Measurements from ENCODE around the gene SLC25A22. TPM values are rescaled to one million over a fixed set of nuclear protein-coding genes. Genes with fewer than 3 reads are reported as not detected.

Gene SLC25A22
- total RNA-seq, 1 experiment from 2014 or later = 31.8 TPM

- Histone ChIP-seq H3K27me3 (replicated peaks; ENCODE audit: control insufficient read depth, insufficient read depth, low read length) (no peaks in the 10 kb centered on the region), H3K4me3 (ENCODE audit: low read depth, low read length) (peak within 1 kb of the TSS; percentile 98), H3K9me3 (no peaks in the 10 kb centered on the region), H3K36me3 (ENCODE audit: control insufficient read depth, insufficient read depth, low read length) (peaks cover 14% of the 10 kb centered on the region), H3K4me1 (peaks cover 10% of the 10 kb centered on the region)
- ChIA-PET POLR2A (interaction anchor here (0.5 to 1.6 kb wide), 11 partner anchors 10 to 116 kb away, joined by 3 to 35 read pairs (median 4); partner anchors contain the start of genes DEAF1, PNPLA2 and TSPAN4), CTCF (interaction anchor here (0.7 to 1.1 kb wide), 2 partner anchors 13 to 1180 kb away, joined by 3 read pairs; no protein-coding TSS in a partner anchor)
- DNase-seq = peak; percentile 97
- Mint-ChIP-seq H3K9me3 (ENCODE audit: unreplicated experiment) (no peaks in the 10 kb centered on the region), H3K36me3 (ENCODE audit: insufficient read depth, unreplicated experiment) (peaks cover 62% of the 10 kb centered on the region), H3K27me3 (ENCODE audit: insufficient read depth, unreplicated experiment) (no peaks in the 10 kb centered on the region), H3K27ac (ENCODE audit: unreplicated experiment) (peak within 1 kb of the TSS; percentile 99), H3K4me1 (ENCODE audit: low read depth, unreplicated experiment) (no peaks in the 10 kb centered on the region), H3K4me3 (ENCODE audit: unreplicated experiment) (peak within 1 kb of the TSS; percentile 98)
- intact Hi-C loops (cut with micrococcal nuclease; ENCODE audit: unreplicated experiment) = no loop called here
- BruUV-seq (replicated peaks) = no TSS peak
- TF ChIP-seq CTCF (IDR thresholded peaks at IDR 0.05; ENCODE audit: insufficient read depth in 1 of 2, low read depth in 1 of 2, low read length in 1 of 2, severe bottlenecking in 1 of 2, unreplicated experiment in 1 of 2) = no peak
Measured at GRCh38 chr11:809287-810039, 11.4 kb upstream of the SLC25A22 start, which contains the start of gene RPLP2. TSS of gene RPLP2 (plus strand) at chr11:809967. CDS start at chr11:810235, 268 bp downstream.

GRCh38 chr11:808427-809286 is 10.6 kb upstream of the SLC25A22 start:
- TF ChIP-seq CTCF (IDR thresholded peaks at IDR 0.05; ENCODE audit: insufficient read depth in 1 of 2, low read depth in 1 of 2, low read length in 1 of 2, severe bottlenecking in 1 of 2, unreplicated experiment in 1 of 2) = no peak
- Mint-ChIP-seq H3K27ac (ENCODE audit: unreplicated experiment) (peak overlapping the region; percentile 99), H3K4me1 (ENCODE audit: low read depth, unreplicated experiment) (no peaks in the 10 kb centered on the region), H3K9me3 (ENCODE audit: unreplicated experiment) (no peaks in the 10 kb centered on the region), H3K36me3 (ENCODE audit: insufficient read depth, unreplicated experiment) (peaks cover 61% of the 10 kb centered on the region), H3K27me3 (ENCODE audit: insufficient read depth, unreplicated experiment) (no peaks in the 10 kb centered on the region), H3K4me3 (ENCODE audit: unreplicated experiment) (peak overlapping the region; percentile 98)
- peak in 1 of 2 experiments; percentile 75 for DNase-seq
- CTCF ChIA-PET = interaction anchor here (0.7 to 1.1 kb wide), 2 partner anchors 12 to 1181 kb away, joined by 3 read pairs; no protein-coding TSS in a partner anchor
- Histone ChIP-seq H3K27me3 (replicated peaks; ENCODE audit: control insufficient read depth, insufficient read depth, low read length) (no peaks in the 10 kb centered on the region), H3K4me1 (peaks cover 18% of the 10 kb centered on the region), H3K36me3 (ENCODE audit: control insufficient read depth, insufficient read depth, low read length) (peaks cover 14% of the 10 kb centered on the region), H3K4me3 (ENCODE audit: low read depth, low read length) (peak overlapping the region; percentile 98), H3K9me3 (no peaks in the 10 kb centered on the region)
- intact Hi-C loops (cut with micrococcal nuclease; ENCODE audit: unreplicated experiment) = no loop called here
- BruUV-seq (replicated peaks) = TSS peak; percentile 68
- POLR2A ChIA-PET = interaction anchor here (0.5 to 1.6 kb wide), 10 partner anchors 11 to 114 kb away, joined by 3 to 35 read pairs (median 5); partner anchors contain the start of genes DEAF1, PNPLA2 and TSPAN4

- Histone ChIP-seq H3K4me3 (ENCODE audit: low read depth, low read length) (peak overlapping the region; percentile 75), H3K4me1 (peaks cover 14% of the 10 kb centered on the region; the same call in 1 of the 2 replicates), H3K36me3 (ENCODE audit: control insufficient read depth, insufficient read depth, low read length) (no peaks in the 10 kb centered on the region), H3K9me3 (no peaks in the 10 kb centered on the region), H3K27me3 (replicated peaks; ENCODE audit: control insufficient read depth, insufficient read depth, low read length) (no peaks in the 10 kb centered on the region)
- H3K27me3 Mint-ChIP-seq (ENCODE audit: insufficient read depth, unreplicated experiment) = no peaks in the 10 kb centered on the region
- POLR2A ChIA-PET = interaction anchor here (0.7 kb wide), 1 partner anchor 229 kb away, joined by 4 read pairs; the partner anchor contains the start of gene PHRF1
- no peaks in the 10 kb centered on the region for H3K9me3 Mint-ChIP-seq (ENCODE audit: unreplicated experiment)
- H3K27ac Mint-ChIP-seq (ENCODE audit: unreplicated experiment) = no peak overlapping the region
- no peaks in the 10 kb centered on the region for H3K4me1 Mint-ChIP-seq (ENCODE audit: low read depth, unreplicated experiment)
- peak overlapping the region; percentile 74 for H3K4me3 Mint-ChIP-seq (ENCODE audit: unreplicated experiment)
- DNase-seq = no peak
- no TSS peak for BruUV-seq (replicated peaks)
- no peak for TF ChIP-seq CTCF (IDR thresholded peaks at IDR 0.05; ENCODE audit: insufficient read depth in 1 of 2, low read depth in 1 of 2, low read length in 1 of 2, severe bottlenecking in 1 of 2, unreplicated experiment in 1 of 2)
- CTCF ChIA-PET = no interaction called here
- peaks cover 33% of the 10 kb centered on the region for H3K36me3 Mint-ChIP-seq (ENCODE audit: insufficient read depth, unreplicated experiment)
- intact Hi-C loops (cut with micrococcal nuclease; ENCODE audit: unreplicated experiment) = no loop called here
Measured at GRCh38 chr11:804599-804964, 6.5 kb upstream of the SLC25A22 start.
